ENCODE measurements around the gene CARMIL1.
A peak's percentile ranks its signal among the peaks of the same experiment; 100 is the strongest.

Gene CARMIL1

GRCh38 chr6:25275436-25275835 is 3.7 kb upstream of the CARMIL1 start:
- no peak for TF ChIP-seq CTCF (conservative IDR thresholded peaks at IDR 0.05; ENCODE audit: low read length)
- no peak for DNase-seq (ENCODE audit: low read depth)
- no peak overlapping the region for H3K4me3 ChIP-seq (ENCODE audit: low read length)

GRCh38 chr6:25277386-25277785 is 1.8 kb upstream of the CARMIL1 start:
- no peak overlapping the region for H3K4me3 ChIP-seq (ENCODE audit: low read length)
- no peak for TF ChIP-seq CTCF (conservative IDR thresholded peaks at IDR 0.05; ENCODE audit: low read length)
- no peak for DNase-seq (ENCODE audit: low read depth)

GRCh38 chr6:25277857-25278256 is 1.3 kb upstream of the CARMIL1 start:
- TF ChIP-seq CTCF (conservative IDR thresholded peaks at IDR 0.05; ENCODE audit: low read length) = no peak
- no peak for DNase-seq (ENCODE audit: low read depth)
- H3K4me3 ChIP-seq (ENCODE audit: low read length) = no peak overlapping the region

GRCh38 chr6:25278261-25278913 is 787 bp upstream of the CARMIL1 start:
- no peak for DNase-seq (ENCODE audit: low read depth)
- no peak for TF ChIP-seq CTCF (conservative IDR thresholded peaks at IDR 0.05; ENCODE audit: low read length)
- H3K4me3 ChIP-seq (ENCODE audit: low read length) = peak overlapping the region; percentile 85

GRCh38 chr6:25279748-25280343 is 672 bp downstream of the CARMIL1 start:
- peak overlapping the region; percentile 85 for H3K4me3 ChIP-seq (ENCODE audit: low read length)
- TF ChIP-seq CTCF (conservative IDR thresholded peaks at IDR 0.05; ENCODE audit: low read length) = no peak
- no peak for DNase-seq (ENCODE audit: low read depth)

- peak overlapping the region; percentile 85 for H3K4me3 ChIP-seq (ENCODE audit: low read length)
- TF ChIP-seq CTCF (conservative IDR thresholded peaks at IDR 0.05; ENCODE audit: low read length) = no peak
- no peak for DNase-seq (ENCODE audit: low read depth)
These were observed 1.3 kb downstream of the CARMIL1 start for GRCh38 chr6:25280344-25281074.

GRCh38 chr6:25286891-25287290 is 7.7 kb downstream of the CARMIL1 start:
- H3K4me3 ChIP-seq (ENCODE audit: low read length) = no peak overlapping the region
- TF ChIP-seq CTCF (conservative IDR thresholded peaks at IDR 0.05; ENCODE audit: low read length) = no peak
- DNase-seq (ENCODE audit: low read depth) = no peak
